IMR-90 (cell line): ENCODE measurements around the gene MAP3K9. TPM values are rescaled to one million over a fixed set of nuclear protein-coding genes. Genes with fewer than 3 reads are reported as not detected.

Experiments used
- ATAC-seq: fragments of 200-7000 bp; cut with Tn5 transposase; 2 replicates; pipeline ENCODE4 v1.9.1; 2020; ENCODE audit warnings: low read depth, mild to moderate bottlenecking, moderate library complexity
- BruUV-seq: library from RNA; stranded (reverse); fragments of 400-500 nt; replicated peaks from 2 replicates; lab custom pipeline; 2021; lab: Mats Ljungman, UMichigan
- CTCF ChIA-PET: fragments of 300-600 bp; formaldehyde crosslinking; extraction: SDS; loops from one replicate; lab custom pipeline; 2021; ENCODE audit warnings: antibody characterized with exemption; lab: Yijun Ruan, JAX
- POLR2A ChIA-PET: fragments of 300-600 bp; sonication (Branson Sonifier 250); formaldehyde crosslinking; loops from one replicate; lab custom pipeline; 2022; ENCODE audit warnings: antibody characterized with exemption; ENCODE audit not compliant: unreplicated experiment; lab: Charles Lee
- DNase-seq: peaks from one replicate; pipeline ENCODE4 v3.0.0; 2013
- H2AFZ ChIP-seq: replicated peaks from 2 replicates; pipeline ENCODE3; 2013; ENCODE audit warnings: low read length, mild to moderate bottlenecking; ENCODE audit not compliant: poor library complexity
- H2AK5ac ChIP-seq: 2 replicates; pipeline ENCODE4 v1.6.1; 2013; ENCODE audit warnings: low read depth, low read length, inconsistent platforms
- H2AK9ac ChIP-seq: replicated peaks from 2 replicates; pipeline ENCODE3; 2013; ENCODE audit warnings: mild to moderate bottlenecking, low read depth, low read length, moderate library complexity; ENCODE audit not compliant: poor library complexity
- H2BK120ac ChIP-seq: 2 replicates; pipeline ENCODE4 v1.6.1; 2013; ENCODE audit warnings: low read depth, low read length, inconsistent platforms
- H2BK15ac ChIP-seq: 3 replicates; pipeline ENCODE4 v1.6.1; 2013; ENCODE audit warnings: low read depth, low read length, inconsistent platforms
- H2BK20ac ChIP-seq: 2 replicates; pipeline ENCODE4 v1.6.1; 2013; ENCODE audit warnings: low read depth, mild to moderate bottlenecking, inconsistent platforms, low read length, moderate library complexity
- H2BK5ac ChIP-seq: 2 replicates; pipeline ENCODE4 v1.6.1; 2013; ENCODE audit warnings: mild to moderate bottlenecking, low read depth, low read length, inconsistent platforms; ENCODE audit not compliant: poor library complexity, severe bottlenecking
- H3K14ac ChIP-seq: replicated peaks from 2 replicates; pipeline ENCODE4 v1.6.1; 2013; ENCODE audit warnings: low read depth, low read length, inconsistent platforms
- H3K18ac ChIP-seq: 2 replicates; pipeline ENCODE4 v1.6.1; 2013; ENCODE audit warnings: low read depth, low read length, control low read depth
- H3K23ac ChIP-seq: 2 replicates; pipeline ENCODE4 v1.6.1; 2013; ENCODE audit warnings: low read depth, low read length, inconsistent platforms
- H3K27ac ChIP-seq: 2 replicates; pipeline ENCODE4 v1.5.1; 2013; ENCODE audit warnings: mild to moderate bottlenecking, control low read depth, low read length; ENCODE audit not compliant: insufficient read depth
- H3K27me3 ChIP-seq: 2 replicates; pipeline ENCODE4 v1.6.1; 2013; ENCODE audit warnings: low read length; ENCODE audit not compliant: control insufficient read depth, insufficient read depth
- H3K36me3 ChIP-seq: 2 replicates; pipeline ENCODE4 v1.6.1; 2013; ENCODE audit warnings: low read length, mixed read lengths; ENCODE audit not compliant: control insufficient read depth, insufficient read depth
- H3K4ac ChIP-seq: 2 replicates; pipeline ENCODE4 v1.6.1; 2013; ENCODE audit warnings: low read depth, low read length, inconsistent platforms
- H3K4me1 ChIP-seq: 2 replicates; pipeline ENCODE4 v1.6.1; 2013; ENCODE audit warnings: low read length, mixed read lengths; ENCODE audit not compliant: control insufficient read depth, insufficient read depth
- H3K4me2 ChIP-seq: 2 replicates; pipeline ENCODE4 v1.6.1; 2013; ENCODE audit warnings: low read depth, mild to moderate bottlenecking, control low read depth, low read length, moderate library complexity
- H3K4me3 ChIP-seq: 2 replicates; pipeline ENCODE4 v1.5.1; 2013; ENCODE audit warnings: low read depth, mild to moderate bottlenecking, control low read depth, low read length, moderate library complexity; ENCODE audit not compliant: insufficient read depth
- H3K56ac ChIP-seq: 2 replicates; pipeline ENCODE4 v1.6.1; 2013; ENCODE audit warnings: low read length, inconsistent platforms; ENCODE audit not compliant: insufficient read depth; ENCODE audit errors: extremely low read depth
- H3K79me1 ChIP-seq, 2 experiments: 2 replicates each; pipeline ENCODE4 v1.6.1; 2013; ENCODE audit warnings: low read length in 2 of 2, inconsistent platforms in 1 of 2, low read depth in 1 of 2
- H3K9ac ChIP-seq: 2 replicates; pipeline ENCODE4 v1.6.1; 2013; ENCODE audit warnings: low read depth, low read length, control low read depth
- H3K9me1 ChIP-seq: 2 replicates; pipeline ENCODE4 v1.6.1; 2013; ENCODE audit warnings: low read length, inconsistent platforms; ENCODE audit not compliant: insufficient read depth
- H3K9me3 ChIP-seq: 2 replicates; pipeline ENCODE4 v1.6.1; 2013; ENCODE audit warnings: low read length; ENCODE audit not compliant: control insufficient read depth, insufficient read depth
- H4K20me1 ChIP-seq: 2 replicates; pipeline ENCODE4 v1.6.1; 2013; ENCODE audit warnings: low read length, inconsistent platforms; ENCODE audit not compliant: insufficient read depth
- H4K5ac ChIP-seq: 2 replicates; pipeline ENCODE4 v1.6.1; 2013; ENCODE audit warnings: mild to moderate bottlenecking, low read depth, low read length, control low read depth
- H4K8ac ChIP-seq, 2 experiments: 2 replicates each; pipeline ENCODE4 v1.6.1; 2013; ENCODE audit warnings: low read depth in 2 of 2, low read length in 2 of 2, control low read depth in 1 of 2, inconsistent platforms in 1 of 2
- H4K91ac ChIP-seq: 2 replicates; pipeline ENCODE4 v1.6.1; 2013; ENCODE audit warnings: low read depth, low read length, inconsistent platforms; ENCODE audit not compliant: insufficient read depth
- BHLHE40 ChIP-seq: fragments of 150-350 bp; IDR thresholded peaks from 2 replicates; pipeline ENCODE4 v1.6.1; 2016; ENCODE audit warnings: mild to moderate bottlenecking, low read depth, low read length
- CEBPB ChIP-seq: IDR thresholded peaks from 2 replicates; pipeline ENCODE4 v1.6.1; 2012; ENCODE audit warnings: low read depth, low read length, improper control_type of control experiment
- CHD1 ChIP-seq: IDR thresholded peaks from 2 replicates; pipeline ENCODE4 v1.6.1; 2012; ENCODE audit warnings: low read depth, low read length, improper control_type of control experiment
- FOS ChIP-seq: fragments of 150-350 bp; IDR thresholded peaks from 2 replicates; pipeline ENCODE4 v1.6.1; 2016; ENCODE audit warnings: low read depth, low read length
- MAFK ChIP-seq: IDR thresholded peaks from 2 replicates; pipeline ENCODE4 v1.6.1; 2012; ENCODE audit warnings: low read depth, low read length, improper control_type of control experiment
- MAZ ChIP-seq: IDR thresholded peaks from 2 replicates; pipeline ENCODE4 v1.6.1; 2012; ENCODE audit warnings: low read depth, mild to moderate bottlenecking, low read length, improper control_type of control experiment, moderate library complexity, borderline replicate concordance
- NFE2L2 ChIP-seq: fragments of 150-350 bp; IDR thresholded peaks from 2 replicates; pipeline ENCODE4 v1.6.1; 2016; ENCODE audit warnings: low read depth, mild to moderate bottlenecking, low read length
- RAD21 ChIP-seq: IDR thresholded peaks from 2 replicates; pipeline ENCODE4 v1.6.1; 2012; ENCODE audit warnings: low read length, improper control_type of control experiment
- RCOR1 ChIP-seq: IDR thresholded peaks from 2 replicates; pipeline ENCODE4 v1.6.1; 2012; ENCODE audit warnings: mild to moderate bottlenecking, low read length, improper control_type of control experiment; ENCODE audit not compliant: insufficient replicate concordance
- RFX5 ChIP-seq: IDR thresholded peaks from 2 replicates; pipeline ENCODE4 v1.8.0; 2012; ENCODE audit warnings: low read depth, mild to moderate bottlenecking, low read length, moderate library complexity
- SMC3 ChIP-seq: fragments of 150-350 bp; IDR thresholded peaks from 2 replicates; pipeline ENCODE4 v1.6.1; 2016; ENCODE audit warnings: low read depth, mild to moderate bottlenecking, antibody characterized with exemption, low read length, moderate library complexity
- WGBS, 2 experiments: methylation state at CpG; one replicate each; pipeline versions ENCODE4 v1.1.5 to v1.1.7; 2013; ENCODE audit warnings: missing lambda C conversion rate in 2 of 2; ENCODE audit not compliant: insufficient read length in 1 of 2; ENCODE audit errors: extremely low coverage in 2 of 2; 5-methylcytosine and 5-hydroxymethylcytosine counted together
- dilution Hi-C: fragments of 300-500 bp; cut with HindIII; formaldehyde crosslinking; loops from one replicate; pipeline ENCODE4 v1.14.3; 2018; ENCODE audit warnings: low sequenced_read_pairs; ENCODE audit not compliant: unreplicated experiment
- in situ Hi-C: fragments of 300-500 bp; cut with MboI; formaldehyde crosslinking; loops from 3 replicates; pipeline ENCODE4 v1.14.3; 2019; ENCODE audit warnings: low sequenced_read_pairs, inconsistent platforms, mixed read lengths
- intact Hi-C: fragments of 100-400 bp; cut with micrococcal nuclease; formaldehyde crosslinking; loops from 2 replicates; pipeline ENCODE4 v1.10.0; 2022
- polyA plus RNA-seq, 3 experiments: library from polyadenylated mRNA; depleted of rRNA; stranded (reverse); fragments of >200 nt; gene quantifications; 2 replicates each; pipeline ENCODE4 v1.2.3, GENCODE V29; 2012; ENCODE audit warnings: low replicate concordance in 1 of 3
- total RNA-seq: library from RNA; depleted of rRNA; stranded (reverse); fragments of >200 nt; gene quantifications from 2 replicates; pipeline ENCODE4 v1.2.3, GENCODE V29; 2012
- TF ChIP-seq, protein P1 (sequence below): conservative IDR thresholded peaks from 2 replicates; pipeline ENCODE4 v1.5.1; 2012; ENCODE audit warnings: mild to moderate bottlenecking, low read depth, low read length, improper control_type of control experiment
- TF ChIP-seq, protein P2 (sequence below): fragments of 150-350 bp; IDR thresholded peaks from 2 replicates; pipeline ENCODE4 v1.6.1; 2016; ENCODE audit warnings: low read depth, mild to moderate bottlenecking, low read length, moderate library complexity, borderline replicate concordance

Gene MAP3K9
- total and polyA plus RNA-seq, 2 of the 4 experiments (the other 2 are of a cell fraction): 0.17 to 0.18 TPM

DNA sequence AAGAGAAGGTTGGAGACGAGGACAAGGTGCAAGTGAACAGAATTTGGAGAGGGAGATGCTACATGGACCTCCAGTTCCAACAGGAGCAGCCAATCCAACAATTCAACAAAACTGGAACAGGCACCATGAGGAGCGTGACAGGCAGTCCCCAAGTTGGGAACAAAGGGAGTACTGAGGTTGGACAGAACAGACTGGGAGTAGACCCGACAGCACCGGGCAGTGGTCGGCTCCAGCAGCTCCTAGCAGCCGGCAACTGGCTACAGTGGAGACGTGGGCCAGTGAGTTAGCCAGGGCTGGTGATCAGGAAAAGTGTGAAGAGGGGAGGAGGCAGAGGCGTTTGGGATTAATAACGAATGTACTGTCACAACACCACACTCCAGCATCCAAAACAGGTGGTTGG, 16.4 kb downstream of the MAP3K9 start:
- no peaks in the 10 kb centered on the region for H3K36me3 ChIP-seq
- POLR2A ChIA-PET: no interaction called here
- WGBS, 2 experiments: no CpG with 5 or more reads among the region's 9 CpGs
- no peak overlapping the region for H3K14ac ChIP-seq
- no peak overlapping the region for H2AK9ac ChIP-seq
- no peak overlapping the region for H3K4me2 ChIP-seq
- H4K5ac ChIP-seq: no peak overlapping the region
- no peak for DNase-seq
- no peak overlapping the region for H2AFZ ChIP-seq
- CTCF ChIA-PET: no interaction called here
- H2BK20ac ChIP-seq: no peak overlapping the region
- no peaks in the 10 kb centered on the region for H3K4me1 ChIP-seq
- no TSS peak for BruUV-seq
- H3K9me1 ChIP-seq: no peaks in the 10 kb centered on the region
- no peak overlapping the region for H3K4me3 ChIP-seq
- H3K27ac ChIP-seq: no peak overlapping the region
- H3K9ac ChIP-seq: no peak overlapping the region
- TF ChIP-seq RAD21 (no peak), RFX5 (no peak), CEBPB (no peak), SMC3 (no peak), FOS (no peak), NFE2L2 (no peak), MAZ (no peak), MAFK (no peak), BHLHE40 (no peak), RCOR1 (no peak), CHD1 (no peak)
- TF ChIP-seq, protein P1, sequence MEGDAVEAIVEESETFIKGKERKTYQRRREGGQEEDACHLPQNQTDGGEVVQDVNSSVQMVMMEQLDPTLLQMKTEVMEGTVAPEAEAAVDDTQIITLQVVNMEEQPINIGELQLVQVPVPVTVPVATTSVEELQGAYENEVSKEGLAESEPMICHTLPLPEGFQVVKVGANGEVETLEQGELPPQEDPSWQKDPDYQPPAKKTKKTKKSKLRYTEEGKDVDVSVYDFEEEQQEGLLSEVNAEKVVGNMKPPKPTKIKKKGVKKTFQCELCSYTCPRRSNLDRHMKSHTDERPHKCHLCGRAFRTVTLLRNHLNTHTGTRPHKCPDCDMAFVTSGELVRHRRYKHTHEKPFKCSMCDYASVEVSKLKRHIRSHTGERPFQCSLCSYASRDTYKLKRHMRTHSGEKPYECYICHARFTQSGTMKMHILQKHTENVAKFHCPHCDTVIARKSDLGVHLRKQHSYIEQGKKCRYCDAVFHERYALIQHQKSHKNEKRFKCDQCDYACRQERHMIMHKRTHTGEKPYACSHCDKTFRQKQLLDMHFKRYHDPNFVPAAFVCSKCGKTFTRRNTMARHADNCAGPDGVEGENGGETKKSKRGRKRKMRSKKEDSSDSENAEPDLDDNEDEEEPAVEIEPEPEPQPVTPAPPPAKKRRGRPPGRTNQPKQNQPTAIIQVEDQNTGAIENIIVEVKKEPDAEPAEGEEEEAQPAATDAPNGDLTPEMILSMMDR: no peak
- TF ChIP-seq, protein P2, sequence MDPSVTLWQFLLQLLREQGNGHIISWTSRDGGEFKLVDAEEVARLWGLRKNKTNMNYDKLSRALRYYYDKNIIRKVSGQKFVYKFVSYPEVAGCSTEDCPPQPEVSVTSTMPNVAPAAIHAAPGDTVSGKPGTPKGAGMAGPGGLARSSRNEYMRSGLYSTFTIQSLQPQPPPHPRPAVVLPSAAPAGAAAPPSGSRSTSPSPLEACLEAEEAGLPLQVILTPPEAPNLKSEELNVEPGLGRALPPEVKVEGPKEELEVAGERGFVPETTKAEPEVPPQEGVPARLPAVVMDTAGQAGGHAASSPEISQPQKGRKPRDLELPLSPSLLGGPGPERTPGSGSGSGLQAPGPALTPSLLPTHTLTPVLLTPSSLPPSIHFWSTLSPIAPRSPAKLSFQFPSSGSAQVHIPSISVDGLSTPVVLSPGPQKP: no peak
- ATAC-seq: no peak
- dilution Hi-C loops (no loop called here), in situ Hi-C loops (no loop called here), intact Hi-C loops (no loop called here)
- H3K27me3 ChIP-seq: peaks cover 2% of the 10 kb centered on the region; the same call in 1 of the 2 replicates
- H4K91ac ChIP-seq: no peak overlapping the region
- H3K9me3 ChIP-seq: no peaks in the 10 kb centered on the region
- H3K79me1 ChIP-seq: no peaks in the 10 kb centered on the region
- H4K8ac ChIP-seq: no peak overlapping the region
- no peak overlapping the region for H3K23ac ChIP-seq
- no peak overlapping the region for H2AK5ac ChIP-seq
- H3K4ac ChIP-seq: no peak overlapping the region
- H2BK15ac ChIP-seq: no peak overlapping the region
- H4K20me1 ChIP-seq: no peaks in the 10 kb centered on the region
- H3K18ac ChIP-seq: no peak overlapping the region
- H2BK120ac ChIP-seq: no peak overlapping the region
- H2BK5ac ChIP-seq: no peak overlapping the region
- no peak overlapping the region for H3K56ac ChIP-seq
